ENCODE results near the gene ZBTB3. TPM values are rescaled to one million over a fixed set of nuclear protein-coding genes. Genes with fewer than 3 reads are reported as not detected.
"Not testable (repeated sequence)": the region's sequence is repeated elsewhere in the genome, so short reads cannot be mapped to it uniquely, and the experiment has no call there.

The ZBTB3 gene
- polyA plus RNA-seq, 1 donor, result 4.0 TPM

DNA sequence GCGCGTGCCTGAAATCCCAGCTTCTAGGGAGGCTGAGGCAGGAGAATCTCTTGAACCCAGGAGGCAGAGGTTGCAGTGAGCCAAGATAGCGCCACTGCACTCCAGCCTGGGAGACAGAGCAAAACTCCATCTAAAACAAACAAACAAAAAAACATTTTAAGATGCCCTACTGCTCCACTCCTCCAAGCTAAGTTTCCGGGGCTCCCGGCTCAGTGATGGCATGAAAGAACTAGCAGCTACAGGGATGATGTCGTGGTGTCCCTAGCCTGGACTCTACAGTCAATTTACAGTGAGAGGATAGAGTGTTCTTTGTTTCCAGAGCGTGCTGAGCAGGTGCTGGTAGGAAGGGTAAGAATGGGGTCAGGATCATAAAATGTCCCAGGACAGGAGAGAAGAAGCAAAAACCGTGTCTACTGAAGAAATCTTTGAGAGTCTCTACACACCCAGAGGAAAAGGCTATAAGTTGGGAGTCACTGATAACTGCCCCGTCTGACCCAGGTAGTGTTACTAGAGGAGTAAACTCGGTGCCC, 1.2 kb upstream of the ZBTB3 start:
- DNase-seq, result no peak

DNA sequence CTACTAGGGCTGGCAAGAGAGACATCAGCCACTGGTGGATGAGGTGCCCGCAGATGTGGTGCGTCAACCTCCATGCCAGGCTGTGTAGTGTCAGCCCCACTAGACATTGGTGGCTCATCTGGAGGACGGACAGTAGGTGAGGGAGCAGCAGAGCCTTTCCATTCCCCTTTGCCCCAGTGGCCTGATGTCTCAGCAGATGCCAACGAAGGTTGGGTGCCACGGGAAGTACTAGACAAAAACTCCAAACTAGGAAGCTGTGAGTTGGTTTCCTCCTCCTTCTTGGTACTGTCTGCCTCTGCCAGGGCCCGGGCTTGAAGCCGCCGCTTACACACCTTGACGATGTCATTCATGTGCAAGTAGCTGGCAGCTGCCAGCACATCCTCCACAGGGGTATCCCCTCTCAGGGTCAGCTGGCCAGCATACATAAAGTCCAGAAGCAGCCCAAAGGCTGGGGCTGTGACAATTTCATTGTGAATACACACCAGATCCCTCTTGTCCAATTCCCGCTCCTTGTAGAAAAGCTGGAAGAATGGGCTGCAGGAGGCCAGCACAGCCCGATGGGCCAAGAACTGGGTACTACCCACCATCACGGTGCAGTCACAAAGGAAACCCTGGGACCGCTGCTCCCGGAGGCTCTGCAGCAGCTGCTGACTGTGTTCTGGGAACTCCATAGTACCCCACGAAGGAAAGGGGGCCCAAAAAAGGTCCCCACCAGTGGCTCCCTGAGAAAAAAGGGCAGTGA, 795 bp downstream of the ZBTB3 start:
- no peak for DNase-seq

DNA sequence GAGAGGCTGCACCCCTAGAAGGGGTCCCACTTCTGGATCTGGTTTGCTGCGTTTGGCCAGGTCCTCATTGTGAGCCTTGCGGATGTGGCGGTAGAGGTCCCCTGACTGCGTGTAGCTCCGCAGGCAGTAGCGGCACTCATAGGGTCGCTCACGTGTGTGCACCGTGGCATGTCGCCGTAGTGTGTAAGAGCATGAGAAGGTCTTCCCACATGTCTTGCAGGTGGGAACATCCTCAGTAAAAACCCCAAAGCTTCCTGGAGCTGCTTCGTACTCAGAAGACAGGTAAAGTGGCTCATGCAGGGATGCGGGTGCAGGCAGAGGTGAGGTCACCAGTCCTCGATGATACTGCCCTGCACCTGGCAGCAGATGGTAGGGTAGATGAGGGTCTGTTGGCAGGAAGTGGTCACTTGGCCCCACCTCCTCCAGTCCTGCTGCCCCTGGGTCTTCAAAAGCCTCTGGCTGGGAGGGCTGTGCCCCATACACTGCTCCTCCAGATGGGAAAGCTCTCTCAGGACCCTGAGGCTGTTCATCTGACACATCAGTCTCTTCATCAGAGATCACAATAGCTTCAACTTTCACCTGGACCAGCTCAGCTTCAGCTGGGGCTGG, 1.7 kb downstream of the ZBTB3 start:
- no peak for DNase-seq

DNA sequence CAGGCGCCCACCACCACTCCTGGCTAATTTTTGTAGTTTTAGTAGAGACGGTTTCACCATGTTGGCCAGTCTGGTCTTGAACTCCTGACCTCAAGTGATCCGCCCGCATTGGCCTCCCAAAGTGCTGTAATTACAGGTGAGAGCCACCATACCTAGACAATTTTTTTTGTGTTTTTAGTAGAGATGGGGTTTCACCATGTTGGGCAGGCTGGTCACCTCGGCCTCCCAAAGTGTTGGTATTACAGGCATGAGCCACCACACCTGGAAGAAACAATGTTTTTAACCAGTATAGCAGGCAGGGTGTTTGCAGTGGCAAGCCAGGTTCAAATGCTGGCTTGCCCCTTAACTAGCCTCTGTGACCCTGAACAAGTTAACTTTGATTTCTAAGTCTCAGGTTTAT, 4.0 kb downstream of the ZBTB3 start:
- not testable (repeated sequence) for DNase-seq

DNA sequence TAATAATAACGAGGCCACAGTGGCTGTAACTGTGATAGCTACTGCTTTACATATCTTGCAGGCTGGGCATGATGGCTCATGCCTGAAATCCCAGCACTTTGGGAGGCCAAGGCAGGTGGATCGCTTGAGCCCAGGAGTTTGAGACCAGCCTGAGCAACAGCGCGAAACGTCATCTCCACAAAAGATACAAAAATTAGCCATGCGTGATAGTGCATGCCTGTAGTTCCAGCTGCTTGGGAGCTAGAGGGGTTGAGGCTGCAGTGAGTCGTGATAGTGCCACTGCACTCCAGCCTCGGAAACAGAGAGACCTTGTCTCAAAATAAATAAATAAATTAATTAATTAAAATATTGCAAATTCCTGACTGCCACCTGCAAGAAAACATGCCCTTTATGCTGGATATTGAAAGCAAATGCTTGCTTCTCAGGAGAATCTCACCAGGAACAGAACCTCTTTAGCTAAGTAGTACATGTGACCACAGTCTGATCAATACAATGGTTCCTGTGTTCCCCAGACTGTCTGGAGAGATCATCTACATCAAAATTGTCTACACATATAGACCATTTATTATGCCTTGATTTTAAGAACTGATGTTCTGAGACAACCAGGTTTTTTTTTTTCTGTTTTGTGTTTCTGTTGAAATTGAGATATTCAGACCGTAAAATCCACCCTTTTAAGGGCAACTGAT, 6.3 kb downstream of the ZBTB3 start:
- DNase-seq, result no peak

DNA sequence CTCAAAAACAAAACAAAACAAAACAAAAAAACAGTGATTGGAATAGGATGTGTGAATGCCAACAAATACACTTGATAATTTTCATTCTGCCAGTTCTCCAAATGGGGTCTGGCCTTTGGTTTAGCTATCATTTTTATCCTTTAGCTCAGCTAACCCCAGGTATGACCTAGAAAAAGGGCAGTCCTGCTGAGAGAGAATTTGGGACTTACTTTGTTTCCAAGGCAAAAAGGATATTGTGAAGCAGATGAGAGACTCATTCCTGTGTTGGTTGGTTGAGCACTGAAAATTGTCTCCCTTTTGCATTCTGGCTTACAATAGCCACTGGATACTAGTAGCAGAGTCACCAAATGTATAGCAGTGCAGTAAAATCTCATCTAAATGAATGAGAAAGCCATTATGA, 16.8 kb downstream of the ZBTB3 start:
- no peak for DNase-seq

DNA sequence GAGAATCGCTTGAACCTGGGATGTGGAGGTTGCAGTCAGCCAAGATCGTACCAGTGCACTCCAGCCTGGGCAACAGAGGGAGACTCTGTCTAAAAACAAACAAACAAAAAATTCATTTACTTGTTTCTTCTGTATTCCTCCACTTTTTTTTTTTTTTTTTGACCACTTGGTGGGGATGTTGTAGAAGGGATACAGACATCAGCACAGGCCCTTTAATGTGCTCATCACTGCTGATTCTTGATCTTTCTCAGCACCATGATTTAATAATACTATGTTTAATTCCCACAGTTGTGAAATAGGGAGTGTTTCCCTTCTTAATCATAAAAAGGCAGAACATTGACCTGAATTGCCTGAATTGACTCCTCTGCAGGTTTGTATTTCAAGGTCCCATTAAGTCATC, 21.1 kb downstream of the ZBTB3 start:
- DNase-seq, result no peak

DNA sequence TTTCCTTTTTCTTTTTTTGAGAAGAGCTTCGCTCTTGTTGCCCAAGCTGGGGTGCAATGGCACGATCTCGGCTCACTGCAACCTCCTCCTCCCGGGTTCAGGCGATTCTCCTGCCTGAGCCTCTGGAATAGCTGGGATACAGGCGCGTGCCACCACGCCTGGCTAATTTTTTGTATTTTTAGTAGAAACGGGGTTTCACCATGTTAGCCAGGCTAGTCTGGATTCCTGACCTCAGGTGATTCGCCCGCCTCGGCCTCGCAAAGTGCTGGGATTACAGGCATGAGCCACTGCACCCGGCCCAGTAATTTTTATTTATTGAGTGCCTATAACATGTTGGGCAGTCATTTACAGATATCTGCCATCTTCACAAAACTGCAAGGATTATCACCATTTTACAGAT, 23.9 kb downstream of the ZBTB3 start:
- DNase-seq, result not testable (repeated sequence)

DNA sequence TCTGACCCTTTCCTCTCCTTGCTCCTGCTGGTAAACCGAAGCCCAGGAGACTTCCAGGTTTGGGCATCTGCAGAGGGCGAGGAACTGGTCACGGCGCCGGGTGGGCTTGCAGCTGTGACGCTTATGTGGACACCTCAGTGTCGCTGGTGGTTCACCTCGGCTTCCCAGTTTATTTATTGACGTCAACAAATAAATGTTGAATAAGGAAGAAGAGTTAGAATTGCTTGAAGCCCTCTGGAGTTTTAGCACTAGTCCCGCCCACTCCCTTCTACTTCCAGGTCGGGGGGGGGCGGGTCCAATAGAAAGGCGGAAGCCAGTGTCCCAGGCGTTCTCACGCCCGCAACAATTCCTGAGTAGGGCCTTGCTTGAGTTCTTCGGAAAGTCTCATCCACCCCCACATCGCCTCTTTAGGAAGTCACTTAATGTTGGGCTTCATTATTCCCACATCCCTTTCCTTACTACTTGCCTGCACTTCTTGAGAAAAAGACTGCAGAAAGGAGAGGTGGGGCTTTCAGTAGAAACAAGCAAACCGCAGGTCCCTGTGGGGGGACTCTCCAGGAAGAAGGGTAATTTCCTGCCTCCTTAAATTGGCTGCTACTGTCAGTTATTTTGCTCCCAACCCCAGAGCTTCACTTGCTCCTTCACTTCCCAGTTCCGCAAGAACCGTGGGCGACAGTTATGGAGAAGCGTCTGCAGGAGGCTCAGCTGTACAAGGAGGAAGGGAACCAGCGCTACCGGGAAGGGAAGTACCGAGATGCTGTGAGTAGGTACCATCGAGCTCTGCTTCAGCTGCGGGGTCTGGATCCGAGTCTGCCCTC, 25.6 kb downstream of the ZBTB3 start, which contains the start of gene TTC9C:
Gene TTC9C (plus strand): TSS at position 316 of the 818 bp plus-strand sequence. CDS start 363 bp downstream, at position 679.
- DNase-seq, result peak; percentile 91

DNA sequence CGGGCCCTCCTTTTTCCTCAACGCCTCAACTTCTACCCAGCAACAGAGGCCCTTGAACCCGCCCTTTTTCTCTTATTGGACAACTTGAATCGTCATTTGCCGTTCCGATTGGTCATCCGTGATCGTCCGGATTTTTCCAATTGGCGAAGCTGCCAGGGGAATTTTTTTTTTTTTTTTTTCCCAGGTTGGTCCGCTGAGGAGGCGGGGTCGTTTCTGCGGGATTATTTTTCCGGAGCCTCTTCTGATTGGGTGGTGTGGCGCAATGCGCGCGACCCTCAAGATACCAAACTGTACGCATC, 26.1 kb downstream of the ZBTB3 start:
- DNase-seq, result peak; percentile 95

DNA sequence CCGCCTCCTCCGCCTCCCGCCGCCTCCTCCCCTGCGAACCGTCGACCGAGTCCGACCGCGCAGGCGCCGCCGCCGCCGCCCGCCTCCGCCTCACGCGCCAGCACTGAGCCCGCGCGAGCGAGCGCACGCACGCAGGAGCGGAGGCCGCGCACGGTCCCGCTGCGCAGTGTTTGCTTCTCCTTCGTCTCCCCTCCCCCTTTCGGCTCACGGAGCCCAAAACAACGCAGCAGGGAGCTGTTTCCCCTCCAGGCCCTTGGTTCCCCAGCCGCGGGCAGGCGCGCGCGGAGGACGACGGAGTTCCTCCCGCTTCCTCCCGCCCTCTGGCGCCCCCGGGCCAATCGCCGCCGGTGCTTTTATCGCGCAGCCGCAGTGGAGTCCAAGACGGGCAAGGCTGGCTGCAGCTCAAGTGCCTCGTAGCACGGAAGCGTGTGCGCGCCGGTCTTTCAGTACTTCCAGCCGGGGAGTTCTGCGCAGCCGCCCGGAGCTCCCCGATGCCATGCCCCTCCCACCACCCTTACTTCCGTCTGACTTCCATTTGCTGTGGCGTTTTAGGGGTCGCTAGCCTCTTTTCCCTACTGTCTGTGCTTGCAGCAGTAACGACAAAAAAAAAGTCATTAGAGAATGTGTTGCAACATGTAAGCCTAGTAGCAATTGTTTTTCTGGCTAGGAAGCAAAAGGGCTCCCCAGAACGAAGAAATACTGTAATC, 26.6 kb downstream of the ZBTB3 start, which contains the start of gene HNRNPUL2:
Gene HNRNPUL2 (minus strand): TSS at position 293 of the 707 bp plus-strand sequence. CDS start 301 bp downstream, outside the sequence.
- DNase-seq, result peak; percentile 99

DNA sequence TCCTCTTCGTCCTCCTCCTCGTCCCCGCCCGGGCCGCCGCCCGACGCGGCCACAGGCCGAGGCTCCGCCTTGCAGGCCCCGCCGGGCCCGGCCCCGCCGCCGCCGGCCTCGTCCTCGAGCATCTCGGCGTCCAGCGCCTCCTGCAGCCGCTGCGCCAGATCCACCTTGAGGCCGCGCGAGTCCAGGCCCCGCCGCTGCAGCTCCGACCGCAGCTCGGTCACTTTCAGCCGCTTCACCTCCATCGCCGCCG, 27.1 kb downstream of the ZBTB3 start:
- no peak for DNase-seq

DNA sequence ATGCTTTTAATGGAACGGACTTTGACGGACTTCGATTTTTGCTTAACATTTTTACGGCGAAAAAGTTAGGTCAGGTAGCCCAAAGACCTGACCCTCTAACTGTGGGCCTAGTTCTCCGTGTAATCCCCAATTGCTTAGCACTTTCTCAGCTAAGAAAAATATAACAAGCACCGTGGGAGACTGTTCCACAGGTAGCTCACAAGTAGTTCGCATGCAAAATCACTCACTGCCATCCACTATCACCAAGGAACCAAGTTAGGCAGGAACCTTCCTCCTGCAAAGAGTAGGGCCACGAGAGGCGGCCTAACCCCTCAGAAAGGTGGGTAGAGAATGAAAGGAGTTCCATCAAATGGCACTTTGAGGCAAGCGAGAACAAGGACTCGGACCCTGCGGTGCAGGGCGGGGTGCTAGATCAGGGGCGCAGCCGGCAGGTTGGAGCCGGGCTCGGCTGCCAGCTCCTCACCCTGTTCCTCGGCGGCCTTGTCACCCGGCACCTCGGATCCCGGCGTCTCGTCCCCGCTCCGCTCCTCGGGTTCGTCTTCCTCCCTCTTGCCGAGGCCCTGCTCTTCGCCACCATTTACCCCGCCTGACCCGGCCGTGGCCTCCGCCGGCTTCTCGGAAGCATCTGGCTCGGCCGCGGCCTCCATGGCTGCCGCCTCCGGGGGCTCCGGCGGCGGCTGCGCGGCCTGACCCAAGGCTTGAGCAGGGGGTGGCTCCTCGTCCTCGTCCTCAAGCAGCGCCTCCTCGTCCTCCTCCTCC, 27.6 kb downstream of the ZBTB3 start:
- DNase-seq, result no peak

DNA sequence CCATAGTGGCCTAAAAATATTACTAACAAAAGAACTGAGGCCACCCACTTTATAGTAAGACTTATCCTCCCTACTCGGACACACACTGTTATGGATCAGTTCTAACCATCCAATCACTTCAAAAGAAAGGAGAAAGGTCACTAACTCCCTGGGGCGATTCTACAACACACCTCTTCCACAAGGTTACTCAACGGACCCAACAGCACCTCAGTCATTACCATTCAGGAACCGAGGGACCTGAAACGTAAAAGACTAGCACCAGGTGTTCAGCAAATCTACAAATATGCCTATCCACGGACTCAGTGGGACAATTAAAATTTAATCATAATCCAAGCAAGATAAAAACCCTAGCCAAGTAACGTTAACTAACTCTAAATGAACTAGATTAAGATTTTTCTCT, 28.3 kb downstream of the ZBTB3 start:
- DNase-seq, result no peak

DNA sequence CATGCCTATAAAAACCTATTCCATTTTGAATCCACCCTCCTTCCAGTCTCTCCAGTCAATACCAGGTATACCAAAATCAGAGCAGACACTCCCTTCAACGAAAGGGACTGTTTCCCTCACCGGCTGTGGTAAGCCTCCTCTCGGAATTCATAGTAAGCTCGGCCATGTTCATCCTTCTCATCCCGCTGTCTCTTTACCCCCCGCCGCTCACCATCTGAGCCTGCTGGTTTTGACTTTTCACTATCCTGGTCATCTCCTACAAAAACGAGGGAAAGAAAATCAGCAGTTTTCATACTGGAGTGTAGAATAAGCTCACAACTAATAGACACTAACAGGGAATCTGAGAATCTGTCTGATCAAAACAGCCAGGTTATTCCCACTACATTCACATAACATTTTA, 29.8 kb downstream of the ZBTB3 start:
- no peak for DNase-seq

DNA sequence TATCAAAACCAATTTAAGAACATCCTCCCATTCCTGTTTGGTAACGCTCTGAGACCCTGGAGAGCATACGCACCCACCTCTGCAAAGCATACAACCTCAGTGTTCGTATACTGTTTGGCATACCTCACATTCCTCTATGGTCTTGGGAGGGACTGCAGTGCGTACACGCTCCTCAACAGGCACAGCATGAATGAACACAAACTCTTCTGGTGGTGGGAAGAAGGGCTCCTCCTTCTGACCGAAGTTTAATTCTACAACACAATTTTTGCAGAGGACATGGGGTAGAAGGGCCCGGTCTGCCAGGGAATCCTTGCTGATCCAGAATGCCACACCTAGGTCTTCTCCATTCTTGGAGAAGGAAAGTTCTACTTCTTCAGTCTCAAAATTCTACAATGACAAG, 32.0 kb downstream of the ZBTB3 start:
- no peak for DNase-seq

DNA sequence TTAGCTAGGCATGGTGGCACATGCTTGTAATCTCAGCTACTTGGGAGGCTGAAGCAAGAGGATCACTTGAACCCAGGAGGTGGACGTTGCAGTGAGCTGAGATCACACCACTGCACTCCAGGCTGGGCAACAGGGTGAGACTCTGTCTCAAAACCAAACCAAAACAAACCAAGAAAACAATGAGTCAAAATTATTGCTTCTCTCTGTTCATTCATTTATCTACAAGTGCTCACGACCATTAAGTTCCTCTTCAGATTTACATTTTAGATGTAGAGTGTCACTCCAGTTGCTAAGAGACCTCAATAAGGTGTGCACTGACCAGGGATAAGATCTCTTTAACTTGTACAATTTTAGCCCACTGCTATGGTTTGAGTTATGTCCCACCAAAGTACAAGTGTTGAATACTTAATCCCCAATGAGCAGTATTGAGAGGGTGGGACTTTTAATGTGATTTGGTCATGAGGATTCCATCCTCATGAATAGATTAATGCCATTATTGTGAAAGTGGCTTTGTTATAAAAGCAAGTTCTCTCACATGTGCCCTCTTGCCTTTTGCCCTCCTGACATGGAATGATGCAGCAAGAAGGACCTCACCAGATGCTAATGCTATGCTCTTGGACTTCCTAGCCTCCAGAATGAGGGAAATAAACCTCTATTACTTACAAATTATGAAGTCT, 34.5 kb downstream of the ZBTB3 start:
- DNase-seq, result no peak

DNA sequence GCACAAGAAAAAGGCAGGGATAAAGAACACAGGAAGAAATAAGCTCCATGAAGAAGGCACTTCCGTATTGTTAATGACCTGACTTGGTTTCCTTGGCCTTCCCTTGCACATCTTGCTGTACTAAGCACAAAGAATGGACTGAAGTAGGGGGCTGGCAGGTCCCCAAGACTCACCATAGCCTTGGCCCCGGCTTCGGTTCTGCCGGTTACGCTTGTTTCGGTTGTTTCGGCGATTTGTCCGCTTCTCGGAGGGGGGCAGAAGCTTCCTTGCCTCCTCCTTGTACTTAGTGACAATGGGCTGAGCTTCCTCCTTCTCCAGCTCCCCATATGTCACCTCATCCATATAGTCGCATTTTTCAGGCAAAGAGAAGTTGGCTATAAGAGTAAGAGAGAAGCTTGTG, 37.1 kb downstream of the ZBTB3 start:
- DNase-seq, result no peak

DNA sequence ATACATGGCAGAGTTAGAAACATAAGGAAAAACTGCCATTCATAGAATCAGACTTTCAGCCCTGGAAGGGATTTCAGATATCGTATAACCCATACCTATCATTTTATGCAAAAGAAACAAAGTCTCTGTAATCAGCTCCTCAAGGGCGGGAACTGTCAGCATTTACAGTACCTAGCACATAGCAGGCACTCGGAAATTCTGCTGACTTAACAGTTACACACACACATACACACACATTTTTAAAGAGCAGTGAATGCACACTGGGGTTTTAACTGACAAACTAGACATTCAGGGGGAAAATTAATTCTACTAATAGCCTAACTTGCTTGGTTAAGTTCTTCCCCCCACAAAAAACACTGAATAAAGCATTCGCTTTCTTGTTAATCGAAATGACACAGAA, 37.8 kb downstream of the ZBTB3 start:
- no peak for DNase-seq

DNA sequence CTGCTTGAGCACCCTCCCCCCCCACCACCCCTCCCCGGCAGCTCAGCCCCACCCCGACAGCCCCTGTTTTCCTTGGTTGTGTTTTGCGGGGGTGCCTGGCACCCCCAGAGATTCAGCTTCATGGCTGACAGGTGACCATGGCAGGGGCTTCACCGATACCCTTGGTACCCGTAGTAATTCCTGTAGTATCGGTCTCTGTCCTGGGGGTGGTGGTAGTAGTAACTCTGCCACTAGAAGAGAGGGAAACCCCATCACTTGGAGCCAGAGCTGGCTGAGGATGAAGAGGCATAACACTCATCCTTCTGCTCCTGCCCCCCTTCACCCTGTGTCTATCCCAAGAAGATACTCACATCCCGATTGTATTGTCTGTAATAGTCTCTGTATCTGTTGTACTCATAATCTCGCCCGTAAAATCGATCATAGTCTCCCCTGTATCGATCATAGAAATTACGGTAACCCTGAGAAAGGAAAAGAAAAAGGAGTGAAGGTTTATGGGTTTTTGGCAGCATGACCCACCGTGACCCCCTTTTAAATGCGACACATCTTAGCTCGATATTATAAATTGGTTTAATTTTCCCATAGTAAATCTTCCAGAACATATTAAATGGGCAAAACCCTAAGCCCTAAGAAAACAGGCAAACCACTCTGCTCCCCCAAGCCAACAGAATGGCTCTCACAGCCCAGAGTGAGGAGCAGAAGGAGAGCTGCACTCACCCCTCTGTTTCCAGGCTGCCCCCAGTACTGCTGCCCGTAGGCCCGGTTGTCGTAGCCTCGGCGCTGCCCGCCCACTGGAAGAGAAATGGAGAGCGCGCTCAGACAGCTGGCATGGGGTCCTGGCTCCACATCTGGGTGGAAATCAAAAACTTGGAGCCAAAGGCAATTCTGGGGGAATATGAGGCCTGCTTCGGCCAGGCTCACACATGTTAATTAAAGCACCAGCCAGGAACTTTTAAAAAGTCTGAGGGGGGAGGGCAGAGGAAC, 38.5 kb downstream of the ZBTB3 start:
- DNase-seq, result no peak

All from hindlimb muscle (tissue), 1 donor.